ENCODE measurements around the gene SLC9C2. TPM values are rescaled to one million over a fixed set of nuclear protein-coding genes. Genes with fewer than 3 reads are reported as not detected.

Gene SLC9C2
- polyA plus RNA-seq, 1 donor from 2014 or later = 0.31 TPM

DNA sequence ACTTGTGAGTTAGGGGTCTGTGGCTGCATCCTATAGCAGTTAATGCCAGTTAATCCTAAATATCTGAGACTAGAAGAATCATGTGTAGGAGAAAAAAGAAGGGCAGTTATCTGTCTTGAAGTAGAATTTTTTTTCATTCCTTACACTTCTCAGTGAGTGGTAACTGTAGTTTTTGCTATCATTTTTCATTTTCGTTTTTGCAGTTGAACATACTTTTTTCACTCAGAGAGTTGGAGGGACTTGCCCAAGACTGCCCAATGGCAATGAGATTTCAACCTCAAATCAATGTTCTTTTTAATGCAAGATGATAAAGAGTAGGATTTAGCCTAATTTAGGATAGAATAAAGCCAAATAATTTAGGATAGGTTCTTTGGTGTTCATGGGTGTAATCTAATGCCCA lies 120.2 kb downstream of the SLC9C2 start:
- Histone ChIP-seq H3K36me3 (ENCODE audit: insufficient read depth, low read length) (peaks cover 21% of the 10 kb centered on the region), H3K9ac (ENCODE audit: low read length) (no peak overlapping the region), H3F3A (ENCODE audit: insufficient read depth, low read length, poor library complexity, severe bottlenecking) (no peaks in the 10 kb centered on the region), H3K4me3 (ENCODE audit: low read length) (no peak overlapping the region), H3K27ac (ENCODE audit: low read length) (no peak overlapping the region), H4K20me1 (ENCODE audit: insufficient read depth) (no peaks in the 10 kb centered on the region), H3K9me2 (ENCODE audit: insufficient read depth, low read length) (no peaks in the 10 kb centered on the region), H3K27me3 (ENCODE audit: insufficient read depth, low read depth, low read length) (no peaks in the 10 kb centered on the region), H3K79me2 (replicated peaks; ENCODE audit: insufficient read depth, low read length) (peaks cover 18% of the 10 kb centered on the region), H3K9me3 (ENCODE audit: low read length) (no peaks in the 10 kb centered on the region), H2AFZ (ENCODE audit: low read depth, low read length) (no peak overlapping the region), H3K4me2 (ENCODE audit: low read length) (no peak overlapping the region)
- TF ChIP-seq POLR2AphosphoS5 (IDR thresholded peaks at IDR 0.05) = no peak

DNA sequence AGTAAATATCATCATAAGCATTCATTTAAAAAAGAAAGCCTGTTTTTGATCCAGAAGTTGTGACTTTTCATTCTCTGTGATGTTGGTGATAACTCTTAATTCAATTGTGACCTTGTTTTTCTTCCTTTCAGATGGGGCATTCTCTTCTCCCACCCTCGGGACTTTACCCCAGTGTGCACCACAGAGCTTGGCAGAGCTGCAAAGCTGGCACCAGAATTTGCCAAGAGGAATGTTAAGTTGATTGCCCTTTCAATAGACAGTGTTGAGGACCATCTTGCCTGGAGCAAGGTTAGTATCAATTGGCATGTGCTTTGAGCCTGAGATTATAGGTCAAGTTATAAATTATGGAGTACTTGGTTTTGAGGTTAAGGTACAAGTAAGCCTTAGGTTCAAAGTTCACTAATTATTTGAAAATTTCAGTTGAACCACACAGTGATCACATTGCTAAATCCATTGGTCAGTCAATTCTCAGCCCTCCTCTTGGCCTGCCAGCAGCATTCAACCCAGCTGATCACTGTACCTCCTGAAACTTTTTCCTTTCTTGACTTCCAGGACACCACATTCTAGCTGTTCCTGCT lies 121.6 kb downstream of the SLC9C2 start:
- Histone ChIP-seq H3K36me3 (ENCODE audit: insufficient read depth, low read length) (peaks cover 21% of the 10 kb centered on the region), H3K79me2 (replicated peaks; ENCODE audit: insufficient read depth, low read length) (peaks cover 18% of the 10 kb centered on the region), H3F3A (ENCODE audit: insufficient read depth, low read length, poor library complexity, severe bottlenecking) (no peaks in the 10 kb centered on the region), H3K9me2 (ENCODE audit: insufficient read depth, low read length) (no peaks in the 10 kb centered on the region), H3K4me3 (ENCODE audit: low read length) (no peak overlapping the region), H2AFZ (ENCODE audit: low read depth, low read length) (no peak overlapping the region), H3K9me3 (ENCODE audit: low read length) (no peaks in the 10 kb centered on the region), H3K27me3 (ENCODE audit: insufficient read depth, low read depth, low read length) (no peaks in the 10 kb centered on the region), H3K27ac (ENCODE audit: low read length) (no peak overlapping the region), H3K9ac (ENCODE audit: low read length) (no peak overlapping the region), H4K20me1 (ENCODE audit: insufficient read depth) (no peaks in the 10 kb centered on the region), H3K4me2 (ENCODE audit: low read length) (no peak overlapping the region)
- TF ChIP-seq TAF1 (IDR thresholded peaks at IDR 0.05; ENCODE audit: low read depth) (no peak), RAD21 (conservative IDR thresholded peaks at IDR 0.05) (no peak), MXI1 (conservative IDR thresholded peaks at IDR 0.05; ENCODE audit: poor library complexity, severe bottlenecking) (no peak), EP300 (conservative IDR thresholded peaks at IDR 0.05; ENCODE audit: poor library complexity, severe bottlenecking) (no peak), POLR2AphosphoS5 (IDR thresholded peaks at IDR 0.05) (no peak)
- TF ChIP-seq, protein P1, sequence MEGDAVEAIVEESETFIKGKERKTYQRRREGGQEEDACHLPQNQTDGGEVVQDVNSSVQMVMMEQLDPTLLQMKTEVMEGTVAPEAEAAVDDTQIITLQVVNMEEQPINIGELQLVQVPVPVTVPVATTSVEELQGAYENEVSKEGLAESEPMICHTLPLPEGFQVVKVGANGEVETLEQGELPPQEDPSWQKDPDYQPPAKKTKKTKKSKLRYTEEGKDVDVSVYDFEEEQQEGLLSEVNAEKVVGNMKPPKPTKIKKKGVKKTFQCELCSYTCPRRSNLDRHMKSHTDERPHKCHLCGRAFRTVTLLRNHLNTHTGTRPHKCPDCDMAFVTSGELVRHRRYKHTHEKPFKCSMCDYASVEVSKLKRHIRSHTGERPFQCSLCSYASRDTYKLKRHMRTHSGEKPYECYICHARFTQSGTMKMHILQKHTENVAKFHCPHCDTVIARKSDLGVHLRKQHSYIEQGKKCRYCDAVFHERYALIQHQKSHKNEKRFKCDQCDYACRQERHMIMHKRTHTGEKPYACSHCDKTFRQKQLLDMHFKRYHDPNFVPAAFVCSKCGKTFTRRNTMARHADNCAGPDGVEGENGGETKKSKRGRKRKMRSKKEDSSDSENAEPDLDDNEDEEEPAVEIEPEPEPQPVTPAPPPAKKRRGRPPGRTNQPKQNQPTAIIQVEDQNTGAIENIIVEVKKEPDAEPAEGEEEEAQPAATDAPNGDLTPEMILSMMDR (IDR thresholded peaks at IDR 0.05; ENCODE audit: poor library complexity, severe bottlenecking) = no peak

DNA sequence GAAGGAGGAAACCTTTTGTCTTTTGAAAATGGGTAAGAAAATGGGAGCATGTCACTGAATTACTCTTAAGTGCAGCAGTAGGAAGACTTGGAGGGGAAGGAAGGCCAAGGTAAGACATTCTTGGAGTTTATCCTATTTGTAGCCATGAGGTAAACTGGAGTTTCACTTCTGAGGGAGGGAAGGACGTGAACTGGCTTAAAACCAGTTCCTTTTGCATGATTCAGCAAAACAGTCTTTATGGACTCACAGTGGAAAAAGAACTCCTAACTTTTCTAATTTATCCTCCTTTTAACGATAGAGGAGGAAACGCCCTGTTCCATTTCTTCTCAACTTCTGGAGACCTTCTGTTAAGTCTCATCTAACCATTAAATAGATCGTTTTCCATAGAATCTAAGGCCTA lies 123.2 kb downstream of the SLC9C2 start:
- Histone ChIP-seq H3K27me3 (ENCODE audit: insufficient read depth, low read depth, low read length) (no peaks in the 10 kb centered on the region), H3K36me3 (ENCODE audit: insufficient read depth, low read length) (peaks cover 12% of the 10 kb centered on the region), H3F3A (ENCODE audit: insufficient read depth, low read length, poor library complexity, severe bottlenecking) (no peaks in the 10 kb centered on the region), H2AFZ (ENCODE audit: low read depth, low read length) (no peak overlapping the region), H4K20me1 (ENCODE audit: insufficient read depth) (no peaks in the 10 kb centered on the region), H3K4me2 (ENCODE audit: low read length) (no peak overlapping the region), H3K9me3 (ENCODE audit: low read length) (no peaks in the 10 kb centered on the region), H3K4me3 (ENCODE audit: low read length) (peak overlapping the region; percentile 97), H3K79me2 (replicated peaks; ENCODE audit: insufficient read depth, low read length) (peaks cover 18% of the 10 kb centered on the region), H3K9me2 (ENCODE audit: insufficient read depth, low read length) (no peaks in the 10 kb centered on the region), H3K27ac (ENCODE audit: low read length) (no peak overlapping the region), H3K9ac (ENCODE audit: low read length) (no peak overlapping the region)
- TF ChIP-seq EZH2 (IDR thresholded peaks at IDR 0.05; ENCODE audit: borderline replicate concordance, insufficient read depth, low read length, poor library complexity, severe bottlenecking) (no peak), POLR2AphosphoS5 (IDR thresholded peaks at IDR 0.05) (no peak), MXI1 (conservative IDR thresholded peaks at IDR 0.05; ENCODE audit: poor library complexity, severe bottlenecking) (no peak), SMC3 (conservative IDR thresholded peaks at IDR 0.05; ENCODE audit: poor library complexity) (no peak), RAD21 (conservative IDR thresholded peaks at IDR 0.05) (no peak), EP300 (conservative IDR thresholded peaks at IDR 0.05; ENCODE audit: poor library complexity, severe bottlenecking) (no peak), TAF1 (IDR thresholded peaks at IDR 0.05; ENCODE audit: low read depth) (no peak)
- TF ChIP-seq, protein P2, sequence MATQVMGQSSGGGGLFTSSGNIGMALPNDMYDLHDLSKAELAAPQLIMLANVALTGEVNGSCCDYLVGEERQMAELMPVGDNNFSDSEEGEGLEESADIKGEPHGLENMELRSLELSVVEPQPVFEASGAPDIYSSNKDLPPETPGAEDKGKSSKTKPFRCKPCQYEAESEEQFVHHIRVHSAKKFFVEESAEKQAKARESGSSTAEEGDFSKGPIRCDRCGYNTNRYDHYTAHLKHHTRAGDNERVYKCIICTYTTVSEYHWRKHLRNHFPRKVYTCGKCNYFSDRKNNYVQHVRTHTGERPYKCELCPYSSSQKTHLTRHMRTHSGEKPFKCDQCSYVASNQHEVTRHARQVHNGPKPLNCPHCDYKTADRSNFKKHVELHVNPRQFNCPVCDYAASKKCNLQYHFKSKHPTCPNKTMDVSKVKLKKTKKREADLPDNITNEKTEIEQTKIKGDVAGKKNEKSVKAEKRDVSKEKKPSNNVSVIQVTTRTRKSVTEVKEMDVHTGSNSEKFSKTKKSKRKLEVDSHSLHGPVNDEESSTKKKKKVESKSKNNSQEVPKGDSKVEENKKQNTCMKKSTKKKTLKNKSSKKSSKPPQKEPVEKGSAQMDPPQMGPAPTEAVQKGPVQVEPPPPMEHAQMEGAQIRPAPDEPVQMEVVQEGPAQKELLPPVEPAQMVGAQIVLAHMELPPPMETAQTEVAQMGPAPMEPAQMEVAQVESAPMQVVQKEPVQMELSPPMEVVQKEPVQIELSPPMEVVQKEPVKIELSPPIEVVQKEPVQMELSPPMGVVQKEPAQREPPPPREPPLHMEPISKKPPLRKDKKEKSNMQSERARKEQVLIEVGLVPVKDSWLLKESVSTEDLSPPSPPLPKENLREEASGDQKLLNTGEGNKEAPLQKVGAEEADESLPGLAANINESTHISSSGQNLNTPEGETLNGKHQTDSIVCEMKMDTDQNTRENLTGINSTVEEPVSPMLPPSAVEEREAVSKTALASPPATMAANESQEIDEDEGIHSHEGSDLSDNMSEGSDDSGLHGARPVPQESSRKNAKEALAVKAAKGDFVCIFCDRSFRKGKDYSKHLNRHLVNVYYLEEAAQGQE (IDR thresholded peaks at IDR 0.05; ENCODE audit: borderline replicate concordance) = no peak
- TF ChIP-seq, protein P1 (IDR thresholded peaks at IDR 0.05; ENCODE audit: poor library complexity, severe bottlenecking) = no peak

All from neural cell (in vitro differentiated cells).